Ureter (tissue), 1 donor: ENCODE results near the gene PDE9A. TPM values are rescaled to one million over a fixed set of nuclear protein-coding genes. Genes with fewer than 3 reads are reported as not detected.
"Not testable (repeated sequence)": the region's sequence is repeated elsewhere in the genome, so short reads cannot be mapped to it uniquely, and the experiment has no call there.

Source experiments
- DNase-seq: peaks from one replicate; pipeline ENCODE4 v3.0.0-alpha.2; 2020; ENCODE audit warnings: low spot score
- total RNA-seq: library from RNA; stranded (reverse); gene quantifications from one replicate; pipeline ENCODE4 v1.2.4, GENCODE V29; 2023
- donor health status: DM: yes; HTN: yes; CAD: no.

Gene PDE9A
- total RNA-seq, 1 donor from 2014 or later: 26.1 TPM

DNA sequence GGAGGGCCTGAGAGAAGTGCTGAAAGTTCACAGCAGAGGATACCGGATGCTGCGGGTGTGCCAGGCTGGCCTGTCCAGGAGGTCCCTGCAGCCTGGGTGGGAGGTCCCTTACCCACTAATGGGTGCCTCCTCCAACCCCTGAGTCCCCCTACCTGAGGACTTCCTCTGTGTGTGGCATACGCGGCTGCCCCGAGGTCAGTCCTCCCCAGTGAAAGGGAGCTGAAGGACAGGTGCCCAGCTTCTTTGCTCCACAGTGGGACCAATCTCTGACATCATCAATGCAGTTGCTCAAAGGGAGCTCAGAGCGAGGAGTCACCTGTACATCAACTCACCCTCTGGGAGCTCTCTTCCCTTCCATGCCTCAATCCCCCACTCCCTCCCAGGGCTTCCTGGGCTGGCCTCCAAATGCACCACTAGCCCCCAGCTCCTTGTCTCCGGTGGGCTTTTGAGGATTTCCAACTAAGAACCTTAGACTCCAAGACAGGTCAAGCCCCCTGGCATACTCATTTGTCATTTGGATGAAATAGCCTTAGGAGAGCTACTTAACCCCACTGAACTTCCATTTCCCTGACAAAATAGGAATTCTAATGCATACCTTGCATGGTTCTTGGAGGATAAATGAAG is 53.9 kb downstream of the PDE9A start:
- DNase-seq: no peak

DNA sequence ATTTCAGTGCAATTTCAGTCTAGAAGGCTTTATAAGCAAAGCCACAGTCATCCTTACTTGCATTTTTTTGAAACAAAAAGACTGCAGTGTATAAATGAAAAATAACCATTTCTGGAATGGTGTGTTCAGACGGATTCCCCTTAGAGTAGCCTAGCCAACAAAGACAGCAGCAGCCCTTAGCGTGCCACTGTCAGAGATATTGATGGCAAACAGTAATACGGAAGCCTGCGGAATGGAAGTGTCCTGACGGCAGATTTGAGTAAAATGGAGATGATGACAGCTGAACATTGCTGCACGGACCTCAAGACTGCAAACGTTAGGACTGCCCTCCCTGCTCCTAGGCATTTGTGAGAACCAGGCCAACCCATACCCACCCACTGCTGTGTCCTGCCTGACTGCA is 54.7 kb downstream of the PDE9A start:
- no peak for DNase-seq

DNA sequence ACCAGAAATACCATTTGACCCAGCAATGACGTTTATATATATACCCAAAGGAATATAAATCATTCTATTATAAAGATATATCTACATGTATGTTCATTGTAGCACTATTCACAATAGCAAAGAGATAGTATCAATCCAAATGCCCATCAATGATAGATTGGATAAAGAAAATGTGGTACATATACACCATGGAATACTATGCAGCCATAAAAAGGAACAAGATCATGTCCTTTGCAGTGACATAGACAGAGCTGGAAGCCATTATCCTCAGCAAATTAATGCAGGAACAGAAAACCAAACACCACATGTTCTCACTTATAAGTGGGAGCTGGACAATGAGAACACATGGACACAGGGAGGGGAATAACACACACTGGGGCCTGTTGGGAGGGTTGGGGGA is 55.5 kb downstream of the PDE9A start:
- not testable (repeated sequence) for DNase-seq

DNA sequence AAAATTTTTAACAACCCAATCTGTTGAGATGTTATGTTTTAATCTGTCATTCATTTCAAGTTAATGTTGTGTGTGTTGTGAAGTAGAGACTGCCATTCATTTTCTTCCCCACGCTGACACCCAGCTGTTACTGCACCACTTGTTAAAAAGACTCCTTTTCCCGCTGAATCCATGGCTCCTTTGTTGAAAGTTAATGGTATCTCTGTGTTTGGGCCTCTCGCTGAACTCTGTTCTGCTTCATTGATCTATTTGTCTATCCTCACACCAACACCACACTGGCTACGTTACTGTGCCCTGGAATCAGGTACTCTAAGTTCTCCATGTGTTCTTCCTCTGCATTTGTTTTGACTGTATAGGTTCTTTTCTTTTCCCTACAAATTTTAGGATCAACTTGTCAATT is 58.2 kb downstream of the PDE9A start:
- no peak for DNase-seq

DNA sequence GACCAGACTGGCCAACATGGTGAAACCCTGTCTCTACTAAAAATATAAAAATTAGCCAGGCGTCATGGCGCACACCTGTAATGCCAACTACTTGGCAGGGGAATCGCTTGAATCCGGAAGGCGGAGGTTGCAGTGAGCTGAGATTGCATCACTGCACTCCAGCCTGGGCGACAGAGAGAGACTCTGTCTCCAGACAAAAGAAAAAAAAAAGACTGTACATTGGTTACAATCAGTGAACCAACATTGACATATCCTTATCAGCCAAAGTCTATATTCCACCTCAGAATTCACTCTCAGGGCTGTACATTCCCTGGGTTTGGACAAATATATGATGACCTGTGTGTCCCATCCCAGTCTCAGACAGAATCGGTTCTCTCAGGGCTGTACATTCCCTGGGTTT is 62.0 kb downstream of the PDE9A start:
- not testable (repeated sequence) for DNase-seq

DNA sequence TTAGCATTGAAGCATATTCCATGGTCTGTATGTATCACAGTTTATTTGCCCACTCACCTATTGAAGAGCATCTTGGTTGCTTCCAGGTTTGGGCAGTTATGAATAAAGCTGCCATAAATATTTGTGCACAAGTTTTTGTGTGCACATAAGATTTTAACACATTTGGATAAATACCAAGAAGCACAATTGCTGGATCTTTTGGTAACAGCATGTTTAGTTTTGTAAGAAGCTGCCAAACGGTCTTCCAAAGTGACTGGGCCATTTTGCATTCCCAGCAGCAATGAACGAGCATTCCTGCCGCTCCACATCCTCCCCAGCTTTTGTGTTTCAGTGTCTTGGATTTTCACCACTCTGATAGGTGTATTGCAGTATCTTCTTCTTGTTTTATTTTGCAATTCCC is 62.7 kb downstream of the PDE9A start:
- no peak for DNase-seq

DNA sequence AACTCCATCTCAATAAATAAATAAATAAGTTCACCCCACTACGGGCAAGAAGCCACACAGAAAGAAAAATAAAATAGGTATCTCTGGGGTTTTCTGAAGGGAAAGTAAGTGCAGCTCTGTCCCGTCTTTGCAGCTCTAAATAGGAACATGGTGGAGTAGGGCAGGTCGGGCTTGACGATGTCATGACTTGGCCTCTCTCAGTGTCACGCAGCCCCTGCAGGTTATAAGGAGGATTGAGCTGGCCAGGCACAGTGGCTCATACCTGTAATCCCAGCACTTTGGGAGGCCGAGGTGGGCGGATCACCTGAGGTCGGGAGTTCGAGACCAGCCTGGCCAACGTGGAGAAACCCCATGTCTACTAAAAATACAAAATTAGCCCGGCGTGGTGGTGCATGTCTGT is 67.1 kb downstream of the PDE9A start:
- not testable (repeated sequence) for DNase-seq

DNA sequence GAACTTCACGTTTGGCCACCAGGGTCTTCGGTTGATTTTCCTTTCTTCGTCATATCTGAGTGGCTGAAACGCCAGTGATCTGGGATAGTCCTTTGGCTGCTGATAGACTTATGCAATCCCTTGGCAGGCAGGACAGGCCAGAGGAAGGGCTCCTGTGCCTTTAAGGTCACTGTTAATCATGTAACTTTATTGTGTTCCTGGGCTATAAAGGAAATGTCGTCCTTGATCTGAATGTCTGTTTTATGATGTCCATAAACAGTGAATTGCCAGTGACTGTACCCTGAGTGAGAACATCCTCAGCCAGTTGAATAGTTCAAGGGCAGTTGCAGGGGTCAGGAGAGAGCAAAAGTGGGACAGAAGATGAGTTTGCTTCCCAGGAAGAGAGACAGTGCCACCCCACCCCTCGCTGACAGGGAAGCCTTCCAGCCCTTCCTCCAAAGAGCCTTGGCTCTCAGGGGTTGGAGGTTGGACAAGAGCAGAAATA is 68.0 kb downstream of the PDE9A start:
- no peak for DNase-seq

DNA sequence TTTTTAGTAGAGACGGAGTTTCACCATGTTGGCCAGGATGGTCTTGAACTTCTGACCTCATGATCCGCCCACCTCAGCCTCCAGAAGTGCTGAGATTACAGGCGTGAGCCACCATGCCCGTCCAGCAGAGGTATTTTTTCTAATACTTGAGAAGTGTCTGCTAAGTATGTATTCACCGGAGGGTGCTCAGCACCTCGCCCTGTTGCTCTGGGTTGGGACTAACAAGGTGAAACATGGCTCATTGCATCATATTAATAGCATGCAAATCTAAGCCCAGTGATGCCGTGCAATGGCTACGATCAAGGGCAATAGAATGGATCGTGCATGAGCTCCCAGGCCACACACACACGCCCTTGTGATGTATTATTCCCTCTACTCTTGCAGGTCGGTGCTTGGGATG is 68.7 kb downstream of the PDE9A start:
- peak; percentile 17 for DNase-seq

DNA sequence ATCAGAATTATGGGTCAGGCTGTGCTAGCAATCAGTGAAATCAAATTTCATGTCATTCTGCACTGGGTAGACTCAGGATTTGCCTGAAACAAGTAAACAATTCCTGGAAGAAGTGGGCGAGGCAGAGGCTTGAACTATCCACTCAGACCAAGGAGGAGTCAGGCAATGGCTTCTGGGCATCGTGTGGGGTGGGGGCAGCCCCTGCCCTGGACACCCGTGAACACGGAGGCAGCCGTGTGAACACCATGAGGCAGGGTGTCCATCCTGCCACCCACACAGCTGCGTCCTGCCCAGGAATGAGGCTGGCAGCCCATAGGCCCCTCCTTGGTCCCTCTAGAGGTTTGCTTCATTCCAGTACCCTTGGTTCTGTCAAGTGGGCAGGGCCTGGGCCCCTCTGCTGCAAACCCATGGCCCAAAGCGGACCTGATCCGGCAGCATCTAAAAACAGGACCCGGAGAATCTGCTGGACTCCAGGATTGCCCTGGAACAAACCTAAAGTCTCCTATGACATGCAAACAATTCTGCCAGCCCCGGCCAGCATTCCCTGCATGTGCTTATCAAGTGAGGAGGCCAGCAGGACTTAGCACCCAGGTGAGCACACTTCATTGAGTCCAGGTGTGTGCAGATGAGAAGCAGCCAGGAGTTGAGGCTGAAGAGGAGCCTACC is 69.5 kb downstream of the PDE9A start:
- DNase-seq: peak; percentile 32

DNA sequence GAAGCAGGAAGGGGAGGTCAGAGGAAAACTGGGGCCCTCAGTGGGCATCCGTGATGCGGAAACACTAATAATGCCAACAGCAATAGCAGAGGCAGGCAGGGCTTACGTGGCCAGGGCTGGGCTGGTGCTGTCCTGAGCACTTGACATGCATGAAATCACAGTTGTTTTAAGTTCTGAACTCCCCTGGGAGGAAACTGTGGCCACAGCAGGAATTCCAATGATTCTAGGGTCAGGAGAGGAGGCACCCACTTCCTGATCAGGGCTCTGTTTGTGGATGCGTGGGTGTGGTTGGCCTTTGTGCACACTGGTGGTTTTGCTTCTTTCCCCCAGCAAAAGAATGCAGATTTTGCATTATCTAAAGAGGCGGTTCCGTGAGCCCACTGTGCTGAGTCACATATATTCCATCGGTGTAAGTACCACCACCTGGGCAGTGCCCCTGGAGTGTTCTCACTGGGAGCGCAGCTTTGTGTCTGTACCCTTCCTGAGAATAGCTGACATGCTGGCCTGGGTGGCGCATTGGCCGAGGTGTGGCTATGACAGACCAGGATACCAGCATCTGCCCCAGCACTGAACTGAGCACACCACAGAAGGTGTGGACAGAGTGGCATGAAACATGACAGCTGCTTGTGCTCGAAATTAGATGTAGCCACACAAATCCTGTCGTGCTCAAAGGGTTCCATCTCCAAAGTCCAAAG is 71.0 kb downstream of the PDE9A start:
- peak; percentile 55 for DNase-seq

DNA sequence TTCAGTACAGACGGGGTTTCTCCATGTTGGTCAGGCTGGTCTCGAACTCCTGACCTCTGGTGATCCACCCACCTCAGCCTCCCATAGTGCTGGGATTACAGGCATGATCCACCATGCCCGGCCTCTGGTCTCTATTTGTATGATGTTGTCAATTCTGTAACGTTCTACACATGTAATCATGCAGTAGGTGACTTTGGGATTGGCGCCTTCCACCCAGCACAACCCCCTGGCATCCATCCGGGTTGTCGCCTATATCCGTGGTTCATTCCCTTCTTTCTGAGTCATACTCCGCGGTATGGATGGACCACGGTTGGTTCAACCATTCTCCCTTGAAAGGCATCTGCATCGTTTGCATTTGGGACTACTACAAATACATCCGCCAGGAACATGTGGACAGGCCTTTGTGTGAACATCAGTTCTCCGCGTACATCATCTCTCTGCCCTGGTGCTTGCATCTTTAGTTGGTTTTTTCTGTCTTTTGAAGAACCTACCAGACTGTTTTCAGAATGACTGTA is 72.1 kb downstream of the PDE9A start:
- peak; percentile 31 for DNase-seq

DNA sequence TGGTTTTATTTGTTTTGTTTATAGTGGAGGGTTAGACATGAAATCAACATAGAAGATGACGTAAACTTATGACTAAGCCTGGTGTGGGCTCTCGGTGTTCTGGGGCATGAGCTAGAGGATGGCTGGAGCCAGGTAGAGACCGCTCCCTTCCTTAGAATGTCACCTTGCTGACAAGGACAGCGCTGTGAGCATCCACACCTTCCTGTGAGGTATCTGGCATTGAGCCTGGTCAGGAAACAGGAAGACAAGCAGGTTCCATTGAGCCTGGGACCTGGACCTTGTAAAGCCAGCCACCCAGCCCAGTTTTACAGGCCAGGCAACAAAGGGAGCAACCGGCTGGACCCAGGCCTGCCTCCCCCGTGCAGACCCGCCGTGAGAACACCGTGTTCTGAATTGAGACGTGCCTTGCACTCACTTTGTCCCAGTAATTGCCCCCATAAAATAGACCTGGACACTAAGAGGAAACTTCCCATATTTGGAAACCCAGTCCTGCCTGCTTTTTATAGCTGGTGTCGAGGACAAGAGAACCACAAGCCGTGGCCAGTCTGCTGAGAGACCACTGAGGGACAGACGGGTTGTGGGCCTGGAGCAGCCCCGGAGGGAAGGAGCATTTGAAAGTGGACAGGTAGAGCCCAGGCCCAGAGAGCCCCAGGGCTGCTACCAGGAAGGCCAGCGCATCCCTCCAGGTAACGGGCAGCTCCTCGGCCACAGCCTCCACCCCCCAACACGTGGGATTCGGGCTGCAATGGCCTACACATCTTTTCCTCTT is 78.0 kb downstream of the PDE9A start:
- DNase-seq: peak; percentile 83

DNA sequence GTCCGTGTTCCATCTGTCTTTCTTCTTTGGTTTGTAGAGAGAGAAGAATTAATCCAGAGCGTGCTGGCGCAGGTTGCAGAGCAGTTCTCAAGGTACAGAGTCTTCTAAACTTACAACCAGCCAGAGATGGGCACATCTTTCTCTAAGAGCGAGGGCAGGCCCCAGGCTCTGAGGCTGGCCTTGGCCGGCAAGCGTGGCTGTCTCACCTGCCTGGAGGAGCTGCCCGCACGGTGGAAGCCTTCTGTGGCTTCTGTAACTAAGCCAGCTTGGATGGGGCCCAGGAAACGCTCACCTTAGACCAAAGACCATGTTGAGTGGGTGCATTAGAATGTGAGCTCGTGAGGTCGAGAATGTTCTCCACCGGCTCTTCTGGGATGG is 78.6 kb downstream of the PDE9A start:
- no peak for DNase-seq

DNA sequence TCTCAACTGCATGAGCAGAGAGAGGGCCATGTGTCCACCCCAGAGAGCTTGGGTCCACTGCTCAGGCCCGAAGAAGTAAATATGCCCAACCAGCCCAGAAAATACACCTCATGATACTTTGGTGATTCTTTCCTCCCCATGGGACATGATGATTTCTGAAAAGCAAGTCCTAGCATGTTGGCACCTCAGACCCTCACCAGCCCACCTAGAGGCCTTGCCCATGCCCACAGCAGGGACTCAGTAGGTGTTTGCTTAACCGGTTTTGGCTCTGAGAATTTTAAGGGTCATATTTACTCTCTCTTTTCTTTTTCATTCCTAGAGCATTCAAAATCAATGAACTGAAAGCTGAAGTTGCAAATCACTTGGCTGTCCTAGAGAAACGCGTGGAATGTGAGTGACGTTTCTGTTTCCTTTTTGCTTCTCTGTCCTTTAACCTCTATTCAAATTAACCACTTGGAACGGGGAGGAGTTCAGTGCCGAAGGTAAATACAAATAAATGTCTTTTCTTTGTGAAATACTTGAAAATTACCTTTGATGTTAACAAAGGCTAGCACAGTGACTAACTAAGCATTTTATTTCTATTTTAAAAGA is 79.7 kb downstream of the PDE9A start:
- DNase-seq: no peak

DNA sequence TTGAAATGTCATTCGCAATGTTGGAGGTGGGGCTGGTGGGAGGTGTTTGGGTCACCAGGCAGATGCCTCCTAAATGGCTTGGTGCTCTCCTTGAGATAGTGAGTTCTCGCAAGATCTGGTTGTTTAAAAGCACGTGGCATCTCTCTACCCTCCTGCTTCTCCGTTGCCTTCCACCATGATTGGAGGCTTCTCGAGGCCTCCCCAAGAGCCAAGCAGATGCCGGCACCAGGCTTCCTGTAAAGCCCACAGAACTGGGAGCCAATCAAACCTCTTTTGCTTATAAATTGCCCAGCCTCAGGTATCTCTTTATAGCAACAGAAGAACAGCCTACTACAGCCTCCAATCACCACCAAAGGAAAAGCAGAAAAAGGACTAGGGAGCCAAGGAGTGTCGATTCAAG is 80.5 kb downstream of the PDE9A start:
- no peak for DNase-seq

DNA sequence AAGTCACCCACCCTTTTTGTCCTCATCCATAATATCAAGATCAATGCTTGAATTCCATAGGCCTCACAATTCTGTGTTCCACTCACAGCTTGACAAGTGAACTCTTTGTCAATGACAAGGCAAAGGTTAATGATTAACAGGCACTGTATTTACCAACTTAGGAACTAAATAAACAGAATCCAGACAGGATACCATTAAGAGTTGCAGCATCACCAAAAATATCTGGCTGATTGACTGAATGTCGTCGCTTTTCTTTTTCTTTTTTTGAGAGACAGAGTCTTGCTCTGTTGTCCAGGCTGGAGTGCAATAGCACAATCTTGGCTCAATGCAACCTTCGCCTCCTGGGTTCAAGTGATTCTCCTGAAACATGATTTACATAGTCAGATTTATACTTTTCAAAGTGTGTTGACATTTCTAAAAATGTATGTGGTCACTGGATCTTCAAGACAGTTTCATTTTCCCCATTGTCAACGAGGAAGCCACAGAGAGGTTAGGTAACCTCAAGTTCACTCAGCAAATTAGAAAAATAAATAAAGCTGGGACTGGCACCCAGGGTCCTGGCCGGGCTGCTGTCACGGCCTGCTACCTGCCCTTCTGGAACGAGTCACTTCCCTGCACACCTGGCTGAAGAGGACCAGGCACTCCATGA is 81.0 kb downstream of the PDE9A start:
- no peak for DNase-seq

DNA sequence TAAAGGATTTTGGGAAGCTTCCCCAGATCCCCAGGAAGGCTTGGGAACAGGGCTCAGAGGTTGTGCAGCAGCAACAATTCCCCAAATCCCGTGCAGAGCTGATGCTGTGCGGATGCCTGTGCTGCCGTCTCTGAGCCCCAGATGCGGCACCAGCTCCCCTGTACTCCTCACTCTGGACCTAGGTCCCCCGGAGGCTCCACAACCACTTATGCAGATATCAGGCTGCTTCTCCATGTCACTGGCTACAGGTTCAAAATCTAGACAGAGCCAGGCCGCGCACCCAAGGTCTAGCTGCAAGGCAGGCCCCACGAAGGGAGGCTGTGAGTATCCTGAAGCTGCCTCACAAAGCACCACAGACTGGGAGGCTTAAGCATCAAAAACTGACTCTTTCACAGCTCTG is 81.6 kb downstream of the PDE9A start:
- DNase-seq: no peak

DNA sequence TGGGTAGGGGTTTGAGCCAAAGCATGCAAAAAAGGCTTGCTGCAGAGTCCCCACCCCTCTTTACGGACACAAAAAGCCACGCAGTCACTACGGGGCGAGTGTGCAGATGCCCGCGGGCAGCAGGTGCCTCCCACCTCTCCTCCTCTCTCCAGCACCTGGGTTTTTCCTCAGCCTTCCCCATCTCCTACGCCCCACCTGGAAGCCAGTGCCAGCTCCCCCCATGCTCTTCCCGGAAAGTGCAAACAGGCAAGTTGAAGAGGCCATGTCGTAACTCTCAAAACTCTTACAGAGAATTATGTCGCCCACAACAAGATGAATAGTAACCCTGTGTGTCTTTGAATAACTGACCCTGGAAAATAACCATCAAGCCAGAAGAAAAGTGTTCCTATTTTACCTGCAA is 82.5 kb downstream of the PDE9A start:
- DNase-seq: no peak

DNA sequence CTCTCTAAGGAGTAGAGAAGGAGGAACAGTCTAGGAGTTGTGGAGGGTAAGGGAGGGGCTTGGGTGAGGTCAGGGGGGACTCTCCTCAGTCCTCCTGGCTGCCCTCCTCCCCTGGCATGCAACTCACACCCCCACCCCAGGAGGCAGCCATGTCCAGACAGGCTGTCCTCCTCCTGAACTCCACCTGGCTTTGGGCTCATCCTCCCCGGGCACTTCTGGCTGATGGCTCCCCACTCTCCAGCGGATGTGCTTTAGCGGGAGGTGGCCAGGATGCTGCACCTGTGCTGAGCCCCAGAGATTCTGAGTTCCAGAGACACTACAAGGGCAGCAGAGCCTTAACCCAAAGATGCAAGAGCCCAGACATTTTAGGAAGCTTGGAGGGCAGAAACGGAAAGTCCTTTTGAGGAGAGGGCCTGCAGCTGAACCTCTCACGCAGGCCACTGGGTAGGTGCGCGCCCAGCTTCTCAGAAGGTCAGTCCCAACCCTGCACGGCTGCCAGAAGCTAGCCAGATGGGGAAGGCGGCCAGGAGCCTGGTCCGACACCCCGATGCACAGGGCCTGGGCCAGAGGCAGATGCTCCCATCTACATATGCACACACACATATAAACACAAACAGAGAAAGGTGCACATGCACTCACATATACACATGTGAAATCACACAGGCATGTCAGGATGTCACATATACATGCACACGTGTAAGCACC is 83.4 kb downstream of the PDE9A start:
- no peak for DNase-seq
